ENCODE results near the gene RNF150. TPM values are rescaled to one million over a fixed set of nuclear protein-coding genes. Genes with fewer than 3 reads are reported as not detected.
"Not testable (repeated sequence)": the region's sequence is repeated elsewhere in the genome, so short reads cannot be mapped to it uniquely, and the experiment has no call there.

RNF150 gene
- total and polyA plus RNA-seq, 2 experiments from 2014 or later: 4.2 to 9.2 TPM

DNA sequence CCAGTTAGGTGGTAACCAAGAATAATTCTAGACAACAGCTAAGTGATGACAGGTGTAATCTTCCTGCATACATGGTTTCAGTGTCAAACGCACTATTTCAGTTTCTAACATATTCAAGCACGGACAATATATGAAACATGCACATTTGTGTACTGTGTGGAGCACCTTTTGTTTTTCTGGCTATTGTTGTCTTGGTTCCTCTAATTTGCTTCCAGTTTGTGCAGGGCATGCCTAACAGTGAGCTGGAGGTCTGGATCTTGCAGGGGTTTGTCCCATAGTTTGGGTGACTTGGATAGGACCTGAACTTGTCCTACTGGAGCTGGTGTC, 306.6 kb downstream of the RNF150 start:
- DNase-seq (ENCODE audit: low spot score): no peak
- no peaks in the 10 kb centered on the region for H3K27me3 ChIP-seq
- no peaks in the 10 kb centered on the region for H3K9me3 ChIP-seq (ENCODE audit: low read depth)
- H3K79me2 ChIP-seq: no peaks in the 10 kb centered on the region
- H2AFZ ChIP-seq: no peak overlapping the region
- H3K4me1 ChIP-seq (ENCODE audit: insufficient read depth): no peaks in the 10 kb centered on the region
- H3K4me3 ChIP-seq: no peak overlapping the region
- no peak for TF ChIP-seq EZH2phosphoT487 (IDR thresholded peaks at IDR 0.05; ENCODE audit: low read depth, severe bottlenecking, unreplicated experiment)
- TF ChIP-seq EZH2 (IDR thresholded peaks at IDR 0.05; ENCODE audit: borderline replicate concordance): no peak
- TF ChIP-seq, protein P1, sequence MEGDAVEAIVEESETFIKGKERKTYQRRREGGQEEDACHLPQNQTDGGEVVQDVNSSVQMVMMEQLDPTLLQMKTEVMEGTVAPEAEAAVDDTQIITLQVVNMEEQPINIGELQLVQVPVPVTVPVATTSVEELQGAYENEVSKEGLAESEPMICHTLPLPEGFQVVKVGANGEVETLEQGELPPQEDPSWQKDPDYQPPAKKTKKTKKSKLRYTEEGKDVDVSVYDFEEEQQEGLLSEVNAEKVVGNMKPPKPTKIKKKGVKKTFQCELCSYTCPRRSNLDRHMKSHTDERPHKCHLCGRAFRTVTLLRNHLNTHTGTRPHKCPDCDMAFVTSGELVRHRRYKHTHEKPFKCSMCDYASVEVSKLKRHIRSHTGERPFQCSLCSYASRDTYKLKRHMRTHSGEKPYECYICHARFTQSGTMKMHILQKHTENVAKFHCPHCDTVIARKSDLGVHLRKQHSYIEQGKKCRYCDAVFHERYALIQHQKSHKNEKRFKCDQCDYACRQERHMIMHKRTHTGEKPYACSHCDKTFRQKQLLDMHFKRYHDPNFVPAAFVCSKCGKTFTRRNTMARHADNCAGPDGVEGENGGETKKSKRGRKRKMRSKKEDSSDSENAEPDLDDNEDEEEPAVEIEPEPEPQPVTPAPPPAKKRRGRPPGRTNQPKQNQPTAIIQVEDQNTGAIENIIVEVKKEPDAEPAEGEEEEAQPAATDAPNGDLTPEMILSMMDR (IDR thresholded peaks at IDR 0.05; ENCODE audit: poor library complexity): no peak
- no peaks in the 10 kb centered on the region for H3K36me3 ChIP-seq (replicated peaks; ENCODE audit: insufficient read depth, low read depth)
- H3K9me2 ChIP-seq (replicated peaks; ENCODE audit: insufficient read depth): no peaks in the 10 kb centered on the region
- WGBS (ENCODE audit: low lambda C conversion rate, missing lambda C conversion rate): 96% methylated on average over 2 of the region's 2 CpGs
- H4K20me1 ChIP-seq (ENCODE audit: insufficient read depth, poor library complexity, severe bottlenecking): no peaks in the 10 kb centered on the region
- no peak overlapping the region for H3K27ac ChIP-seq
- no peak overlapping the region for H3K4me2 ChIP-seq

DNA sequence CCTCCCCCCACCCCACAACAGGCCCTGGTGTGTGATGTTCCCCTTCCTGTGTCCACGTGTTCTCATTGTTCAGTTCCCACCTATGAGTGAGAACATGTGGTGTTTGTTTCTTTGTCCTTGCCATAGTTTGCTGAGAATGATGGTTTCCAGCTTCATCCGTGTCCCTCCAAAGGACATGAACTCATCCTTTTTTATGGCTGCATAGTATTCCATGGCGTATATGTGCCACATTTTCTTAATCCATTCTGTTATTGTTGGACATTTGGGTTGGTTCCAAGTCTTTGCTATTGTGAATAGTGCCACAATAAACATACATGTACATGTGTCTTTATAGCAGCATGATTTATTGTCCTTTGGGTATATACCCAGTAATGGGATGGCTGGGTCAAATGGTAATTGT, 312.7 kb downstream of the RNF150 start:
- not testable (repeated sequence) for H3K27me3 ChIP-seq; H3K27ac ChIP-seq; H3K4me2 ChIP-seq; H3K79me2 ChIP-seq; H4K20me1 ChIP-seq (ENCODE audit: insufficient read depth, poor library complexity, severe bottlenecking); DNase-seq (ENCODE audit: low spot score); H3K4me1 ChIP-seq (ENCODE audit: insufficient read depth); H3K4me3 ChIP-seq; H3K36me3 ChIP-seq (replicated peaks; ENCODE audit: insufficient read depth, low read depth); H2AFZ ChIP-seq; H3K9me2 ChIP-seq (replicated peaks; ENCODE audit: insufficient read depth); H3K9me3 ChIP-seq (ENCODE audit: low read depth)
- 93% methylated on average over 3 of the region's 3 CpGs for WGBS (ENCODE audit: low lambda C conversion rate, missing lambda C conversion rate)

DNA sequence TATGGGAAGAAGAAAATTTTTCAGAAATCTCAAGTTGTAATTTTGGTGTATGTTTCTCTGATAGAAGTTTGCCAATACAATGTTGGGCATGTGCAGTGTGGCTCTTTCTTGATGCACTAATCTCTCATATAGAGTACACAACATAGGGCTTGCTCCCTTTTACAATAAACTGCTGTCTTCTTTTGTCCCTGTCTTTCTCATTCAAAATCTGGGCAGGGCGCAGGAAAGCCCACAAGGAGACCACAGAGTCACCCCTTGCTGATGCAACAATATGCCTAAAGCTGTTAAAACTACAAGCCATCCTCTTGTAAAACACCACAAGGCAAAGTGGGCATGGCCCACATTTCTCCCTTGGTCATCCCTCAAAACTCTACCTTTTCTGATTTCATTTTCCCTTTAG, 313.7 kb downstream of the RNF150 start:
- no peak overlapping the region for H3K27ac ChIP-seq
- no peaks in the 10 kb centered on the region for H4K20me1 ChIP-seq (ENCODE audit: insufficient read depth, poor library complexity, severe bottlenecking)
- H3K9me3 ChIP-seq (ENCODE audit: low read depth): no peaks in the 10 kb centered on the region
- no peaks in the 10 kb centered on the region for H3K27me3 ChIP-seq
- H3K4me2 ChIP-seq: no peak overlapping the region
- H3K79me2 ChIP-seq: no peaks in the 10 kb centered on the region
- TF ChIP-seq EZH2 (IDR thresholded peaks at IDR 0.05; ENCODE audit: borderline replicate concordance) (no peak), EZH2phosphoT487 (IDR thresholded peaks at IDR 0.05; ENCODE audit: low read depth, severe bottlenecking, unreplicated experiment) (no peak)
- TF ChIP-seq, protein P1 (IDR thresholded peaks at IDR 0.05; ENCODE audit: poor library complexity): no peak
- H3K4me1 ChIP-seq (ENCODE audit: insufficient read depth): no peaks in the 10 kb centered on the region
- no peaks in the 10 kb centered on the region for H3K36me3 ChIP-seq (replicated peaks; ENCODE audit: insufficient read depth, low read depth)
- no peak overlapping the region for H2AFZ ChIP-seq
- no peak overlapping the region for H3K4me3 ChIP-seq
- no peak for DNase-seq (ENCODE audit: low spot score)
- WGBS (ENCODE audit: low lambda C conversion rate, missing lambda C conversion rate): 89% methylated on average over 1 of the region's 1 CpG
- no peaks in the 10 kb centered on the region for H3K9me2 ChIP-seq (replicated peaks; ENCODE audit: insufficient read depth)

DNA sequence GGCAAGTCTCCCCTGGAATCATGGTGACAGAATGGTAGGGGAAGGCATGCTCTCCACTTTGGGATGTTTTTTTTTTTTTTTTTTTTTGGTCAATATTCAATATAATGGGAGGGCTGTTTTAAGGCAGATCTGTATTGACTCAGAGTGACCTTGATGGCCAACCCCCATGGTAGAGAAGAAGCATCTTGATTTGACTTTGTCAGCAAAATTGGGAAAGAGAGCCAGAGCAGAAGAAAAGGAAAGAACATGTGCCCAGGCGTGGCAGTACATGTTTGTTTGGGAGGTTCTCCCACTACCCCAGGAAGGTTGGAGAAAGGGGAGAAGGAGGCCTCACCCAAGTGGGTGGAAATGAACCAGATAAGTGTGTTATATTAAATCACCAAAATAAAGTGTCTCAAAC, 314.8 kb downstream of the RNF150 start:
- DNase-seq (ENCODE audit: low spot score): no peak
- WGBS (ENCODE audit: low lambda C conversion rate, missing lambda C conversion rate): 95% methylated on average over 1 of the region's 1 CpG
- no peaks in the 10 kb centered on the region for H3K9me3 ChIP-seq (ENCODE audit: low read depth)
- H3K4me3 ChIP-seq: no peak overlapping the region
- no peaks in the 10 kb centered on the region for H3K27me3 ChIP-seq
- H3K4me1 ChIP-seq (ENCODE audit: insufficient read depth): no peaks in the 10 kb centered on the region
- no peak overlapping the region for H3K27ac ChIP-seq
- TF ChIP-seq, protein P1 (IDR thresholded peaks at IDR 0.05; ENCODE audit: poor library complexity): no peak
- TF ChIP-seq EZH2phosphoT487 (IDR thresholded peaks at IDR 0.05; ENCODE audit: low read depth, severe bottlenecking, unreplicated experiment) (no peak), EZH2 (IDR thresholded peaks at IDR 0.05; ENCODE audit: borderline replicate concordance) (no peak)
- H3K4me2 ChIP-seq: no peak overlapping the region
- H3K79me2 ChIP-seq: no peaks in the 10 kb centered on the region
- no peaks in the 10 kb centered on the region for H4K20me1 ChIP-seq (ENCODE audit: insufficient read depth, poor library complexity, severe bottlenecking)
- no peaks in the 10 kb centered on the region for H3K36me3 ChIP-seq (replicated peaks; ENCODE audit: insufficient read depth, low read depth)
- no peak overlapping the region for H2AFZ ChIP-seq
- H3K9me2 ChIP-seq (replicated peaks; ENCODE audit: insufficient read depth): no peaks in the 10 kb centered on the region
